Caco-2 (cell line): Measurements from ENCODE around the gene VPS33A. TPM values are rescaled to one million over a fixed set of nuclear protein-coding genes. Genes with fewer than 3 reads are reported as not detected.

Source experiments
- BruUV-seq: library from RNA; stranded (reverse); fragments of 400-500 nt; replicated peaks from 2 replicates; lab custom pipeline; 2021; lab: Mats Ljungman, UMichigan
- CTCF ChIA-PET: fragments of 300-600 bp; sonication (Branson Sonifier 250); formaldehyde crosslinking; loops from one replicate; lab custom pipeline; 2022; ENCODE audit warnings: antibody characterized with exemption; lab: Charles Lee
- POLR2A ChIA-PET: fragments of 300-600 bp; sonication (Branson Sonifier 250); formaldehyde crosslinking; loops from one replicate; lab custom pipeline; 2022; ENCODE audit warnings: antibody characterized with exemption; lab: Charles Lee
- DNase-seq, 2 experiments: peaks; one replicate each; pipeline versions ENCODE4 v3.0.0 to v3.0.0-alpha.2; 2020 to 2022
- H3K27me3 ChIP-seq: replicated peaks from 2 replicates; pipeline ENCODE4 v1.6.0; 2011; ENCODE audit warnings: low read length; ENCODE audit not compliant: control insufficient read depth, insufficient read depth
- H3K36me3 ChIP-seq: 2 replicates; pipeline ENCODE4 v1.5.1; 2011; ENCODE audit warnings: low read length; ENCODE audit not compliant: control insufficient read depth, insufficient read depth
- H3K4me1 ChIP-seq: fragments of 250-450 bp; sonication (Bioruptor Pico); 2 replicates; pipeline ENCODE4 v1.5.1; 2020; ENCODE audit warnings: mild to moderate bottlenecking
- H3K4me3 ChIP-seq: 2 replicates; pipeline ENCODE4 v1.5.1; 2011; ENCODE audit warnings: low read depth, mild to moderate bottlenecking, control low read depth, low read length
- H3K9me3 ChIP-seq: fragments of 250-450 bp; sonication (Bioruptor Pico); 2 replicates; pipeline ENCODE4 v1.5.1; 2020; ENCODE audit warnings: mild to moderate bottlenecking, moderate library complexity
- H3K27ac Mint-ChIP-seq: one replicate; pipeline ENCODE4 v1.8.0; 2022; ENCODE audit warnings: mixed read lengths; ENCODE audit not compliant: unreplicated experiment
- H3K27me3 Mint-ChIP-seq: one replicate; pipeline ENCODE4 v1.8.0; 2022; ENCODE audit warnings: mixed read lengths; ENCODE audit not compliant: insufficient read depth, unreplicated experiment
- H3K36me3 Mint-ChIP-seq: one replicate; pipeline ENCODE4 v1.8.0; 2022; ENCODE audit warnings: mild to moderate bottlenecking, mixed read lengths; ENCODE audit not compliant: insufficient read depth, unreplicated experiment
- H3K4me1 Mint-ChIP-seq: one replicate; pipeline ENCODE4 v1.8.0; 2022; ENCODE audit warnings: low read depth, mixed read lengths; ENCODE audit not compliant: unreplicated experiment
- H3K4me3 Mint-ChIP-seq: one replicate; pipeline ENCODE4 v1.8.0; 2022; ENCODE audit warnings: mild to moderate bottlenecking, moderate library complexity, mixed read lengths; ENCODE audit not compliant: unreplicated experiment
- H3K9me3 Mint-ChIP-seq: one replicate; pipeline ENCODE4 v1.8.0; 2022; ENCODE audit warnings: mixed read lengths; ENCODE audit not compliant: unreplicated experiment
- CTCF ChIP-seq, 2 experiments: fragments of 200-600 bp in 1 of 2; IDR thresholded peaks; 1 replicate in 1 of 2; 2 replicates in 1 of 2; pipeline versions ENCODE4 v1.5.1 to v1.8.0; 2011 to 2022; ENCODE audit warnings: antibody characterized with exemption in 1 of 2, control low read depth in 1 of 2, inconsistent platforms in 1 of 2, low read depth in 1 of 2, low read length in 1 of 2, mild to moderate bottlenecking in 1 of 2, moderate library complexity in 1 of 2; ENCODE audit not compliant: insufficient read depth in 1 of 2, severe bottlenecking in 1 of 2, unreplicated experiment in 1 of 2
- intact Hi-C: fragments of 100-400 bp; cut with micrococcal nuclease; formaldehyde crosslinking; loops from one replicate; pipeline ENCODE4 v1.10.0; 2022; ENCODE audit not compliant: unreplicated experiment
- total RNA-seq: library from RNA; stranded (reverse); gene quantifications from 2 replicates; pipeline ENCODE4 v1.2.3, GENCODE V29; 2022

The VPS33A gene
- total RNA-seq, 1 experiment from 2014 or later: 36.5 TPM

GRCh38 chr12:122298071-122298748 lies 31.9 kb upstream of the VPS33A start:
- no peak overlapping the region for H3K4me3 ChIP-seq
- TF ChIP-seq CTCF (IDR thresholded peaks at IDR 0.05; ENCODE audit: insufficient read depth in 1 of 2, low read depth in 1 of 2, low read length in 1 of 2, severe bottlenecking in 1 of 2, unreplicated experiment in 1 of 2): no peak
- H3K4me1 ChIP-seq: no peaks in the 10 kb centered on the region
- Mint-ChIP-seq H3K4me1 (no peaks in the 10 kb centered on the region), H3K9me3 (no peaks in the 10 kb centered on the region), H3K36me3 (peaks cover 55% of the 10 kb centered on the region), H3K27me3 (no peaks in the 10 kb centered on the region), H3K27ac (no peak overlapping the region), H3K4me3 (no peak overlapping the region)
- POLR2A ChIA-PET: no interaction called here
- no peak for DNase-seq
- intact Hi-C loops: no loop called here
- H3K36me3 ChIP-seq: no peaks in the 10 kb centered on the region
- CTCF ChIA-PET: no interaction called here
- H3K9me3 ChIP-seq: no peaks in the 10 kb centered on the region
- no peaks in the 10 kb centered on the region for H3K27me3 ChIP-seq
- BruUV-seq: no TSS peak

GRCh38 chr12:122297494-122297893 lies 31.2 kb upstream of the VPS33A start:
- no peak overlapping the region for H3K4me3 Mint-ChIP-seq
- intact Hi-C loops: no loop called here
- no peak overlapping the region for H3K27ac Mint-ChIP-seq
- H3K4me1 Mint-ChIP-seq: no peaks in the 10 kb centered on the region
- no peaks in the 10 kb centered on the region for H3K4me1 ChIP-seq
- BruUV-seq: no TSS peak
- POLR2A ChIA-PET: no interaction called here
- no peaks in the 10 kb centered on the region for H3K27me3 ChIP-seq
- H3K9me3 ChIP-seq: no peaks in the 10 kb centered on the region
- CTCF ChIA-PET: no interaction called here
- TF ChIP-seq CTCF (IDR thresholded peaks at IDR 0.05; ENCODE audit: insufficient read depth in 1 of 2, low read depth in 1 of 2, low read length in 1 of 2, severe bottlenecking in 1 of 2, unreplicated experiment in 1 of 2): no peak
- H3K4me3 ChIP-seq: no peak overlapping the region
- peaks cover 56% of the 10 kb centered on the region for H3K36me3 Mint-ChIP-seq
- H3K9me3 Mint-ChIP-seq: no peaks in the 10 kb centered on the region
- H3K27me3 Mint-ChIP-seq: no peaks in the 10 kb centered on the region
- no peak for DNase-seq
- H3K36me3 ChIP-seq: no peaks in the 10 kb centered on the region

- Histone ChIP-seq H3K4me1 (no peaks in the 10 kb centered on the region), H3K36me3 (no peaks in the 10 kb centered on the region), H3K4me3 (no peak overlapping the region), H3K27me3 (no peaks in the 10 kb centered on the region), H3K9me3 (no peaks in the 10 kb centered on the region)
- ChIA-PET CTCF (no interaction called here), POLR2A (no interaction called here)
- intact Hi-C loops: no loop called here
- Mint-ChIP-seq H3K9me3 (no peaks in the 10 kb centered on the region), H3K27me3 (no peaks in the 10 kb centered on the region), H3K36me3 (peaks cover 54% of the 10 kb centered on the region), H3K27ac (no peak overlapping the region), H3K4me3 (no peak overlapping the region), H3K4me1 (no peaks in the 10 kb centered on the region)
- no peak for DNase-seq
- no peak for TF ChIP-seq CTCF (IDR thresholded peaks at IDR 0.05; ENCODE audit: insufficient read depth in 1 of 2, low read depth in 1 of 2, low read length in 1 of 2, severe bottlenecking in 1 of 2, unreplicated experiment in 1 of 2)
- BruUV-seq: no TSS peak
Measured at GRCh38 chr12:122295877-122296276, 29.6 kb upstream of the VPS33A start.
